HUES64 (cell line): ENCODE data around the gene NMNAT3.

Experiments used
- H3K27ac ChIP-seq: 2 replicates; pipeline ENCODE4 v1.7.0; 2013; ENCODE audit warnings: low read depth, low read length, inconsistent platforms
- H3K27me3 ChIP-seq: 2 replicates; pipeline ENCODE4 v1.6.1; 2013; ENCODE audit warnings: mild to moderate bottlenecking, low read length; ENCODE audit not compliant: insufficient read depth
- H3K36me3 ChIP-seq: 2 replicates; pipeline ENCODE4 v1.6.1; 2013; ENCODE audit warnings: mild to moderate bottlenecking, low read length; ENCODE audit not compliant: insufficient read depth
- H3K4me1 ChIP-seq: 2 replicates; pipeline ENCODE4 v1.6.1; 2013; ENCODE audit warnings: mild to moderate bottlenecking, low read length, moderate library complexity; ENCODE audit not compliant: insufficient read depth
- H3K4me3 ChIP-seq: 2 replicates; pipeline ENCODE4 v1.5.1; 2013; ENCODE audit warnings: mild to moderate bottlenecking, low read length, moderate library complexity
- H3K9ac ChIP-seq: 2 replicates; pipeline ENCODE4 v1.6.1; 2013; ENCODE audit warnings: mild to moderate bottlenecking, low read depth, low read length
- H3K9me3 ChIP-seq: 2 replicates; pipeline ENCODE4 v1.6.1; 2013; ENCODE audit warnings: low read depth, low read length; ENCODE audit not compliant: insufficient read depth
- WGBS: fragments of 150-250, 120-280 bp; methylation state at CpG from one replicate; pipeline ENCODE4 v1.1.7; 2013; ENCODE audit warnings: missing lambda C conversion rate; 5-methylcytosine and 5-hydroxymethylcytosine counted together

Gene NMNAT3

GRCh38 chr3:139695007-139695406 is 17.2 kb upstream of the NMNAT3 start:
- no peaks in the 10 kb centered on the region for H3K9me3 ChIP-seq
- no peak overlapping the region for H3K9ac ChIP-seq
- no peak overlapping the region for H3K27ac ChIP-seq
- 100% methylated on average over 2 of the region's 3 CpGs for WGBS
- no peaks in the 10 kb centered on the region; the same call in 1 of the 2 replicates for H3K4me1 ChIP-seq
- no peak overlapping the region for H3K4me3 ChIP-seq
- no peaks in the 10 kb centered on the region for H3K27me3 ChIP-seq
- no peaks in the 10 kb centered on the region for H3K36me3 ChIP-seq

- Histone ChIP-seq H3K9me3 (no peaks in the 10 kb centered on the region), H3K27me3 (no peaks in the 10 kb centered on the region), H3K9ac (no peak overlapping the region), H3K4me1 (no peaks in the 10 kb centered on the region; the same call in 1 of the 2 replicates), H3K27ac (no peak overlapping the region), H3K4me3 (no peak overlapping the region), H3K36me3 (no peaks in the 10 kb centered on the region)
- 83% methylated on average over 1 of the region's 1 CpG for WGBS
Measured at GRCh38 chr3:139694542-139694941, 16.8 kb upstream of the NMNAT3 start.

- Histone ChIP-seq H3K4me3 (no peak overlapping the region), H3K4me1 (no peaks in the 10 kb centered on the region), H3K27ac (no peak overlapping the region), H3K9ac (no peak overlapping the region), H3K27me3 (no peaks in the 10 kb centered on the region), H3K9me3 (no peaks in the 10 kb centered on the region), H3K36me3 (no peaks in the 10 kb centered on the region)
Measured at GRCh38 chr3:139691619-139692018, 13.8 kb upstream of the NMNAT3 start.

GRCh38 chr3:139689708-139690228 is 12.0 kb upstream of the NMNAT3 start:
- WGBS = 91% methylated on average over 7 of the region's 7 CpGs
- Histone ChIP-seq H3K4me1 (no peaks in the 10 kb centered on the region), H3K9ac (no peak overlapping the region), H3K27me3 (no peaks in the 10 kb centered on the region), H3K27ac (no peak overlapping the region), H3K9me3 (no peaks in the 10 kb centered on the region), H3K36me3 (no peaks in the 10 kb centered on the region), H3K4me3 (no peak overlapping the region)

GRCh38 chr3:139689122-139689521 is 11.3 kb upstream of the NMNAT3 start:
- H3K4me3 ChIP-seq = no peak overlapping the region
- no peak overlapping the region for H3K27ac ChIP-seq
- no peak overlapping the region for H3K9ac ChIP-seq
- no peaks in the 10 kb centered on the region for H3K4me1 ChIP-seq
- no peaks in the 10 kb centered on the region for H3K36me3 ChIP-seq
- no peaks in the 10 kb centered on the region for H3K27me3 ChIP-seq
- 64% methylated on average over 4 of the region's 4 CpGs for WGBS
- H3K9me3 ChIP-seq = no peaks in the 10 kb centered on the region

- no peaks in the 10 kb centered on the region for H3K27me3 ChIP-seq
- H3K9me3 ChIP-seq = no peaks in the 10 kb centered on the region
- H3K9ac ChIP-seq = no peak overlapping the region
- WGBS = no CpG with 5 or more reads among the region's 1 CpG
- no peaks in the 10 kb centered on the region for H3K36me3 ChIP-seq
- no peaks in the 10 kb centered on the region for H3K4me1 ChIP-seq
- no peak overlapping the region for H3K4me3 ChIP-seq
- no peak overlapping the region for H3K27ac ChIP-seq
Measured at GRCh38 chr3:139687431-139687830, 9.7 kb upstream of the NMNAT3 start.

- 91% methylated on average over 3 of the region's 3 CpGs for WGBS
- no peaks in the 10 kb centered on the region for H3K27me3 ChIP-seq
- H3K9me3 ChIP-seq = no peaks in the 10 kb centered on the region
- H3K4me3 ChIP-seq = no peak overlapping the region
- H3K4me1 ChIP-seq = no peaks in the 10 kb centered on the region
- no peaks in the 10 kb centered on the region for H3K36me3 ChIP-seq
- no peak overlapping the region for H3K9ac ChIP-seq
- H3K27ac ChIP-seq = no peak overlapping the region
Measured at GRCh38 chr3:139686624-139687023, 8.9 kb upstream of the NMNAT3 start.

GRCh38 chr3:139686206-139686605 is 8.4 kb upstream of the NMNAT3 start:
- Histone ChIP-seq H3K4me3 (no peak overlapping the region), H3K4me1 (no peaks in the 10 kb centered on the region), H3K9ac (no peak overlapping the region), H3K36me3 (no peaks in the 10 kb centered on the region), H3K9me3 (no peaks in the 10 kb centered on the region), H3K27me3 (no peaks in the 10 kb centered on the region), H3K27ac (no peak overlapping the region)
- 95% methylated on average over 3 of the region's 3 CpGs for WGBS

- peaks cover 35% of the 10 kb centered on the region for H3K27me3 ChIP-seq
- no peaks in the 10 kb centered on the region for H3K36me3 ChIP-seq
- no peaks in the 10 kb centered on the region for H3K9me3 ChIP-seq
- H3K9ac ChIP-seq = no peak overlapping the region
- no peak overlapping the region for H3K4me3 ChIP-seq
- WGBS = 93% methylated on average over 5 of the region's 5 CpGs
- no peak overlapping the region for H3K27ac ChIP-seq
- peaks cover 22% of the 10 kb centered on the region for H3K4me1 ChIP-seq
Measured at GRCh38 chr3:139679220-139679775, 1.5 kb upstream of the NMNAT3 start.

GRCh38 chr3:139676632-139677387 is 962 bp downstream of the NMNAT3 start:
- H3K27ac ChIP-seq = no peak overlapping the region
- WGBS = 60% methylated on average over 10 of the region's 10 CpGs
- no peaks in the 10 kb centered on the region for H3K36me3 ChIP-seq
- peaks cover 53% of the 10 kb centered on the region for H3K27me3 ChIP-seq
- H3K9me3 ChIP-seq = no peaks in the 10 kb centered on the region
- peaks cover 22% of the 10 kb centered on the region for H3K4me1 ChIP-seq
- H3K9ac ChIP-seq = peak overlapping the region; percentile 38; the same call in 1 of the 2 replicates
- peak overlapping the region; percentile 74 for H3K4me3 ChIP-seq

- H3K9ac ChIP-seq = no peak overlapping the region
- H3K9me3 ChIP-seq = no peaks in the 10 kb centered on the region
- H3K36me3 ChIP-seq = no peaks in the 10 kb centered on the region
- H3K27me3 ChIP-seq = peaks cover 53% of the 10 kb centered on the region
- H3K27ac ChIP-seq = no peak overlapping the region
- WGBS = 82% methylated on average over 1 of the region's 1 CpG
- H3K4me3 ChIP-seq = no peak overlapping the region
- peaks cover 22% of the 10 kb centered on the region for H3K4me1 ChIP-seq
Measured at GRCh38 chr3:139676108-139676507, 1.7 kb downstream of the NMNAT3 start.
